Sciatic nerve (tissue), 2 donors: ENCODE data around the gene TAF6L. TPM values are rescaled to one million over a fixed set of nuclear protein-coding genes. Genes with fewer than 3 reads are reported as not detected.
"Not testable (repeated sequence)": the region's sequence is repeated elsewhere in the genome, so short reads cannot be mapped to it uniquely, and the experiment has no call there.

Experiments used
- ATAC-seq: fragments of 200-7000 bp; cut with Tn5 transposase; one replicate; pipeline ENCODE4 v1.9.1; 2020; ENCODE audit warnings: mild to moderate bottlenecking, moderate library complexity
- DNase-seq: peaks from one replicate; pipeline ENCODE4 v3.0.0-alpha.2; 2020; ENCODE audit warnings: low spot score
- intact Hi-C: fragments of 100-400 bp; cut with DNase I; formaldehyde crosslinking; loops from one replicate; pipeline ENCODE4 v1.14.2; 2022
- total RNA-seq: library from RNA; stranded (reverse); fragmentation: NEBNext Ultra II Directional; extraction: Animal tissue kit (Norgen Biotek cat#: 25700); gene quantifications from one replicate; pipeline ENCODE4 v1.2.1, GENCODE V29; 2021
- donor health status: DM: no; HTN: no; CAD: no.
- donor health status: DM: no; HTN: no; CAD: no.

TAF6L gene
- total RNA-seq: 17.8 TPM

DNA sequence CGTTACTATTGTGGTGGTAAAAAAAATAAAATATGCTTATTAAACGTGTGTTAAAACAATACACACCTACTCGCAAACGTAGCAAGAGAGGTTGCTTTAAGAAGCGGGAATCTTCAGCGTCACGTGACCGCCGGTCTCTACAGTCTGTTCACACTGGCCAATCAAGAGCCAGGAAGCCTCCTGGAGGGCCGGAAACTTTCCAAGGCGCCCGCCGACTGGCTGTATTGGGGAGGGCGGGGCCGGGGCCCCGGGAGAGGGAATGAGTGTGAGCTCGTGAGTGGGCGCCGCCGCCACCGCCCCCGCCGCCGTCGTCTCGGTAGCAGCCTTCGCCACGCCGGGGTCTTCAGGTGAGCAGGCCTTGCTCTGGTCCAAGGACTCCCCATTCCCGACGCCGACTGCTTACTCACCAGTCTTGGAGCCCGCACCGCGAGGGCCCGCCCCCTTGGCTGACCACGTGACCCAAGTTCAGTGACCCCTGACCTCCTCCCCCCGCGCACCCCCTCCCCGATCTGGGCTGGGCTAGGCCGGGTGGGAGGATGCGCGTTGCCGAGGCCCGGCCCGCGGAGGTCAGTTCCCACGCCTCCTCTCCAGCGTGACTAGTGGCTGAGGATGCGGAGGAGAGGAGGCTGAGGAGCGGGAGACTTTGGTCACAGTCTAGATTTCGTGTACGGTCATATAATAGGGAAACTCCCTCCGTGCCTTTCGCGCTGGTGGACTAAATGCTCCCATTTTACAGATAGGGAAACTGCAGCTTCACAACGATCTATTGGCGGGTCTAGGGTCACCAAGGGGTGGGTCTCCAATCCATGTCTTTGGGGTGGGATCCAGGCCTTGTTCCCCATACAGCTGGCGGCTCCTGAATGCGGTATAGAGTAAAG lies at the start of gene TAF6L:
TSS of gene TAF6L (plus strand) at position 253 of the 878 bp plus-strand sequence. CDS start 4,388 bp downstream, outside the sequence.
- ATAC-seq (peak; percentile 98), DNase-seq (peak; percentile 99)
- intact Hi-C loops: no loop called here

GRCh38 chr11:62721994-62722393 lies 49.2 kb upstream of the TAF6L start:
- intact Hi-C loops: no loop called here
- peak; percentile 5 for DNase-seq
- no peak for ATAC-seq

DNA sequence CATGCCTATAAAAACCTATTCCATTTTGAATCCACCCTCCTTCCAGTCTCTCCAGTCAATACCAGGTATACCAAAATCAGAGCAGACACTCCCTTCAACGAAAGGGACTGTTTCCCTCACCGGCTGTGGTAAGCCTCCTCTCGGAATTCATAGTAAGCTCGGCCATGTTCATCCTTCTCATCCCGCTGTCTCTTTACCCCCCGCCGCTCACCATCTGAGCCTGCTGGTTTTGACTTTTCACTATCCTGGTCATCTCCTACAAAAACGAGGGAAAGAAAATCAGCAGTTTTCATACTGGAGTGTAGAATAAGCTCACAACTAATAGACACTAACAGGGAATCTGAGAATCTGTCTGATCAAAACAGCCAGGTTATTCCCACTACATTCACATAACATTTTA lies 47.0 kb upstream of the TAF6L start:
- ATAC-seq (no peak), DNase-seq (peak; percentile 18)
- intact Hi-C loops: no loop called here

DNA sequence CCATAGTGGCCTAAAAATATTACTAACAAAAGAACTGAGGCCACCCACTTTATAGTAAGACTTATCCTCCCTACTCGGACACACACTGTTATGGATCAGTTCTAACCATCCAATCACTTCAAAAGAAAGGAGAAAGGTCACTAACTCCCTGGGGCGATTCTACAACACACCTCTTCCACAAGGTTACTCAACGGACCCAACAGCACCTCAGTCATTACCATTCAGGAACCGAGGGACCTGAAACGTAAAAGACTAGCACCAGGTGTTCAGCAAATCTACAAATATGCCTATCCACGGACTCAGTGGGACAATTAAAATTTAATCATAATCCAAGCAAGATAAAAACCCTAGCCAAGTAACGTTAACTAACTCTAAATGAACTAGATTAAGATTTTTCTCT lies 45.5 kb upstream of the TAF6L start:
- ATAC-seq (no peak), DNase-seq (no peak)
- intact Hi-C loops: no loop called here

GRCh38 chr11:62726156-62726914 lies 44.9 kb upstream of the TAF6L start:
- intact Hi-C loops: no loop called here
- ATAC-seq (no peak), DNase-seq (no peak)

DNA sequence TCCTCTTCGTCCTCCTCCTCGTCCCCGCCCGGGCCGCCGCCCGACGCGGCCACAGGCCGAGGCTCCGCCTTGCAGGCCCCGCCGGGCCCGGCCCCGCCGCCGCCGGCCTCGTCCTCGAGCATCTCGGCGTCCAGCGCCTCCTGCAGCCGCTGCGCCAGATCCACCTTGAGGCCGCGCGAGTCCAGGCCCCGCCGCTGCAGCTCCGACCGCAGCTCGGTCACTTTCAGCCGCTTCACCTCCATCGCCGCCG lies 44.4 kb upstream of the TAF6L start:
- no peak for ATAC-seq
- intact Hi-C loops: no loop called here

DNA sequence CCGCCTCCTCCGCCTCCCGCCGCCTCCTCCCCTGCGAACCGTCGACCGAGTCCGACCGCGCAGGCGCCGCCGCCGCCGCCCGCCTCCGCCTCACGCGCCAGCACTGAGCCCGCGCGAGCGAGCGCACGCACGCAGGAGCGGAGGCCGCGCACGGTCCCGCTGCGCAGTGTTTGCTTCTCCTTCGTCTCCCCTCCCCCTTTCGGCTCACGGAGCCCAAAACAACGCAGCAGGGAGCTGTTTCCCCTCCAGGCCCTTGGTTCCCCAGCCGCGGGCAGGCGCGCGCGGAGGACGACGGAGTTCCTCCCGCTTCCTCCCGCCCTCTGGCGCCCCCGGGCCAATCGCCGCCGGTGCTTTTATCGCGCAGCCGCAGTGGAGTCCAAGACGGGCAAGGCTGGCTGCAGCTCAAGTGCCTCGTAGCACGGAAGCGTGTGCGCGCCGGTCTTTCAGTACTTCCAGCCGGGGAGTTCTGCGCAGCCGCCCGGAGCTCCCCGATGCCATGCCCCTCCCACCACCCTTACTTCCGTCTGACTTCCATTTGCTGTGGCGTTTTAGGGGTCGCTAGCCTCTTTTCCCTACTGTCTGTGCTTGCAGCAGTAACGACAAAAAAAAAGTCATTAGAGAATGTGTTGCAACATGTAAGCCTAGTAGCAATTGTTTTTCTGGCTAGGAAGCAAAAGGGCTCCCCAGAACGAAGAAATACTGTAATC lies 43.9 kb upstream of the TAF6L start, which contains the start of gene HNRNPUL2:
TSS of gene HNRNPUL2 (minus strand) at position 293 of the 707 bp plus-strand sequence. CDS start 301 bp downstream, outside the sequence.
- DNase-seq (peak; percentile 99), ATAC-seq (peak; percentile 97)
- intact Hi-C loops: no loop called here

More for the DNA sequence above, 44.4 kb upstream of the TAF6L start:
- DNase-seq: no peak

- DNase-seq: no peak
- ATAC-seq: peak; percentile 91
- intact Hi-C loops: no loop called here
Measured at GRCh38 chr11:62727872-62728170, 43.4 kb upstream of the TAF6L start.

DNA sequence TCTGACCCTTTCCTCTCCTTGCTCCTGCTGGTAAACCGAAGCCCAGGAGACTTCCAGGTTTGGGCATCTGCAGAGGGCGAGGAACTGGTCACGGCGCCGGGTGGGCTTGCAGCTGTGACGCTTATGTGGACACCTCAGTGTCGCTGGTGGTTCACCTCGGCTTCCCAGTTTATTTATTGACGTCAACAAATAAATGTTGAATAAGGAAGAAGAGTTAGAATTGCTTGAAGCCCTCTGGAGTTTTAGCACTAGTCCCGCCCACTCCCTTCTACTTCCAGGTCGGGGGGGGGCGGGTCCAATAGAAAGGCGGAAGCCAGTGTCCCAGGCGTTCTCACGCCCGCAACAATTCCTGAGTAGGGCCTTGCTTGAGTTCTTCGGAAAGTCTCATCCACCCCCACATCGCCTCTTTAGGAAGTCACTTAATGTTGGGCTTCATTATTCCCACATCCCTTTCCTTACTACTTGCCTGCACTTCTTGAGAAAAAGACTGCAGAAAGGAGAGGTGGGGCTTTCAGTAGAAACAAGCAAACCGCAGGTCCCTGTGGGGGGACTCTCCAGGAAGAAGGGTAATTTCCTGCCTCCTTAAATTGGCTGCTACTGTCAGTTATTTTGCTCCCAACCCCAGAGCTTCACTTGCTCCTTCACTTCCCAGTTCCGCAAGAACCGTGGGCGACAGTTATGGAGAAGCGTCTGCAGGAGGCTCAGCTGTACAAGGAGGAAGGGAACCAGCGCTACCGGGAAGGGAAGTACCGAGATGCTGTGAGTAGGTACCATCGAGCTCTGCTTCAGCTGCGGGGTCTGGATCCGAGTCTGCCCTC lies 42.8 kb upstream of the TAF6L start, which contains the start of gene TTC9C:
TSS of gene TTC9C (plus strand) at position 316 of the 818 bp plus-strand sequence. CDS start at position 679, 363 bp downstream.
- intact Hi-C loops: no loop called here
- DNase-seq (peak; percentile 92), ATAC-seq (peak; percentile 87)

DNA sequence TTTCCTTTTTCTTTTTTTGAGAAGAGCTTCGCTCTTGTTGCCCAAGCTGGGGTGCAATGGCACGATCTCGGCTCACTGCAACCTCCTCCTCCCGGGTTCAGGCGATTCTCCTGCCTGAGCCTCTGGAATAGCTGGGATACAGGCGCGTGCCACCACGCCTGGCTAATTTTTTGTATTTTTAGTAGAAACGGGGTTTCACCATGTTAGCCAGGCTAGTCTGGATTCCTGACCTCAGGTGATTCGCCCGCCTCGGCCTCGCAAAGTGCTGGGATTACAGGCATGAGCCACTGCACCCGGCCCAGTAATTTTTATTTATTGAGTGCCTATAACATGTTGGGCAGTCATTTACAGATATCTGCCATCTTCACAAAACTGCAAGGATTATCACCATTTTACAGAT lies 41.1 kb upstream of the TAF6L start:
- peak; percentile 26 for DNase-seq
- intact Hi-C loops, ATAC-seq: not testable (repeated sequence)

GRCh38 chr11:62732830-62733229 lies 38.4 kb upstream of the TAF6L start:
- intact Hi-C loops: no loop called here
- DNase-seq (no peak), ATAC-seq (no peak)

DNA sequence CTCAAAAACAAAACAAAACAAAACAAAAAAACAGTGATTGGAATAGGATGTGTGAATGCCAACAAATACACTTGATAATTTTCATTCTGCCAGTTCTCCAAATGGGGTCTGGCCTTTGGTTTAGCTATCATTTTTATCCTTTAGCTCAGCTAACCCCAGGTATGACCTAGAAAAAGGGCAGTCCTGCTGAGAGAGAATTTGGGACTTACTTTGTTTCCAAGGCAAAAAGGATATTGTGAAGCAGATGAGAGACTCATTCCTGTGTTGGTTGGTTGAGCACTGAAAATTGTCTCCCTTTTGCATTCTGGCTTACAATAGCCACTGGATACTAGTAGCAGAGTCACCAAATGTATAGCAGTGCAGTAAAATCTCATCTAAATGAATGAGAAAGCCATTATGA lies 34.0 kb upstream of the TAF6L start:
- intact Hi-C loops: no loop called here
- ATAC-seq (no peak), DNase-seq (no peak)

DNA sequence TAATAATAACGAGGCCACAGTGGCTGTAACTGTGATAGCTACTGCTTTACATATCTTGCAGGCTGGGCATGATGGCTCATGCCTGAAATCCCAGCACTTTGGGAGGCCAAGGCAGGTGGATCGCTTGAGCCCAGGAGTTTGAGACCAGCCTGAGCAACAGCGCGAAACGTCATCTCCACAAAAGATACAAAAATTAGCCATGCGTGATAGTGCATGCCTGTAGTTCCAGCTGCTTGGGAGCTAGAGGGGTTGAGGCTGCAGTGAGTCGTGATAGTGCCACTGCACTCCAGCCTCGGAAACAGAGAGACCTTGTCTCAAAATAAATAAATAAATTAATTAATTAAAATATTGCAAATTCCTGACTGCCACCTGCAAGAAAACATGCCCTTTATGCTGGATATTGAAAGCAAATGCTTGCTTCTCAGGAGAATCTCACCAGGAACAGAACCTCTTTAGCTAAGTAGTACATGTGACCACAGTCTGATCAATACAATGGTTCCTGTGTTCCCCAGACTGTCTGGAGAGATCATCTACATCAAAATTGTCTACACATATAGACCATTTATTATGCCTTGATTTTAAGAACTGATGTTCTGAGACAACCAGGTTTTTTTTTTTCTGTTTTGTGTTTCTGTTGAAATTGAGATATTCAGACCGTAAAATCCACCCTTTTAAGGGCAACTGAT lies 23.6 kb upstream of the TAF6L start:
- ATAC-seq (no peak), DNase-seq (no peak)
- intact Hi-C loops: no loop called here

DNA sequence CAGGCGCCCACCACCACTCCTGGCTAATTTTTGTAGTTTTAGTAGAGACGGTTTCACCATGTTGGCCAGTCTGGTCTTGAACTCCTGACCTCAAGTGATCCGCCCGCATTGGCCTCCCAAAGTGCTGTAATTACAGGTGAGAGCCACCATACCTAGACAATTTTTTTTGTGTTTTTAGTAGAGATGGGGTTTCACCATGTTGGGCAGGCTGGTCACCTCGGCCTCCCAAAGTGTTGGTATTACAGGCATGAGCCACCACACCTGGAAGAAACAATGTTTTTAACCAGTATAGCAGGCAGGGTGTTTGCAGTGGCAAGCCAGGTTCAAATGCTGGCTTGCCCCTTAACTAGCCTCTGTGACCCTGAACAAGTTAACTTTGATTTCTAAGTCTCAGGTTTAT lies 21.3 kb upstream of the TAF6L start:
- ATAC-seq, DNase-seq, intact Hi-C loops: not testable (repeated sequence)

GRCh38 chr11:62752177-62752785 lies 18.9 kb upstream of the TAF6L start:
- ATAC-seq (no peak), DNase-seq (no peak)
- intact Hi-C loops: no loop called here

- DNase-seq: no peak
- intact Hi-C loops: no loop called here
- no peak for ATAC-seq
Measured at GRCh38 chr11:62752994-62753735, 18.0 kb upstream of the TAF6L start.
